ENCODE measurements around the gene SNX33.

DNA sequence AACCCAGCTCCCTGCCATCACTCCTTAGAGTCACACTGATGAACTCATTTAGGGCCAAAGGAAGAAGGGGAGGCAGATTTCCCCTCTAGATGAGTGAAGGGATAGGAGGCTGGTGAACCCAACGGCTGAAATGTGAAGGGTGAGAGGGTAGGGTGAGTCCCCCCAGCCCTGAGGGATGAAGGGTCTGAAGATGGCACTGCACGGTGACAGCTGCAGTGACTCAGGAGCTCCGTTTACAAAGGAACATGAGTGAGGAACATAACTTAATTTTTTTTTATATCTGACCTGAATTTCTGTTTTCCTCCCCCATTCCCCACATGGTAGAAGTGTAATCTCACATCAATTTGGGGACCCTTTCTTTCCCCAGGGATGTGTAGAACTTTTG is 14.0 kb downstream of the SNX33 start:
- TF ChIP-seq EZH2phosphoT487 (IDR thresholded peaks at IDR 0.05; ENCODE audit: insufficient read depth, low read depth) = no peak
- TF ChIP-seq EZH2 (IDR thresholded peaks at IDR 0.05; ENCODE audit: insufficient read depth, poor library complexity, severe bottlenecking) = no peak

All from GM23248 (cell line).